Measurements from ENCODE around the gene DOK7.

The DOK7 gene

GRCh38 chr4:3479358-3480101 is 16.4 kb downstream of the DOK7 start:
- no peaks in the 10 kb centered on the region for H3K36me3 Mint-ChIP-seq
- no peak overlapping the region for H3K27ac Mint-ChIP-seq
- H3K27me3 Mint-ChIP-seq: peaks cover 5% of the 10 kb centered on the region
- H3K9me3 Mint-ChIP-seq (ENCODE audit: low read depth): no peaks in the 10 kb centered on the region
- no peaks in the 10 kb centered on the region for H3K4me1 Mint-ChIP-seq (ENCODE audit: low read depth)
- no peak overlapping the region for H3K4me3 Mint-ChIP-seq

DNA sequence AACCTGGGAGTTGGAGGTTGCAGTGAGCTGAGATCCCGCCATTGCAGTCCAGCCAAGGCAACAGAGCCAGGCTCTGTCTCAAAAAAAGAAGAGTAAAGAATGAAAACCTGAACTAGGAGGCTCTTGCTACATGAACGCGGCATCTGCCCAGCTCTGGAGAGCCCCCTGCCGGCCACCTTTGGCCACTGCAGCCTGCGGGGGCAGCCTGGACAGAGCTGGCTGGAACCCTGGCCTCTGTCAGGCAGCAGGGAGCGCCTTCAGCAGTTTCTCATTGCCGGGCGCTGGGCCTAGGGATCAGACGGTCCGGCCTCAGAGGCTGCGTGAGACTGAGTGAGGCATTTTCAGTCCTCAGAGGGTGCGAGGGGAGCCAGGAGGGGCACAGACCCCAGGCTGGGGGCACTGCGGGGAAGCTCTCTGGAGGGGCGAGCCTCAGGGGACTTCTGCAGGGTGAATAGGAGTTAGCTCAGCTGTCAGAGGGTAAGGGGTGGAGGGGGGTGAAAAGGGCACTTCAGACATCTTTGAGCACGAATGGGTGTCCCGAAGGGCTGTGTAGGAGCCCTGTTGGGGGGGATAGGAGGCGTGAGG is 17.5 kb downstream of the DOK7 start:
- Mint-ChIP-seq H3K27ac (no peak overlapping the region), H3K4me3 (no peak overlapping the region), H3K4me1 (ENCODE audit: low read depth) (peaks cover 2% of the 10 kb centered on the region), H3K36me3 (no peaks in the 10 kb centered on the region), H3K27me3 (peaks cover 5% of the 10 kb centered on the region), H3K9me3 (ENCODE audit: low read depth) (no peaks in the 10 kb centered on the region)

GRCh38 chr4:3481113-3481531 is 18.0 kb downstream of the DOK7 start:
- Mint-ChIP-seq H3K9me3 (ENCODE audit: low read depth) (no peaks in the 10 kb centered on the region), H3K27me3 (peaks cover 5% of the 10 kb centered on the region), H3K4me3 (no peak overlapping the region), H3K4me1 (ENCODE audit: low read depth) (peaks cover 2% of the 10 kb centered on the region), H3K27ac (no peak overlapping the region), H3K36me3 (no peaks in the 10 kb centered on the region)

GRCh38 chr4:3481783-3482393 is 18.8 kb downstream of the DOK7 start:
- Mint-ChIP-seq H3K4me1 (ENCODE audit: low read depth) (peaks cover 2% of the 10 kb centered on the region), H3K4me3 (no peak overlapping the region), H3K36me3 (no peaks in the 10 kb centered on the region), H3K9me3 (ENCODE audit: low read depth) (no peaks in the 10 kb centered on the region), H3K27me3 (peaks cover 5% of the 10 kb centered on the region), H3K27ac (no peak overlapping the region)

DNA sequence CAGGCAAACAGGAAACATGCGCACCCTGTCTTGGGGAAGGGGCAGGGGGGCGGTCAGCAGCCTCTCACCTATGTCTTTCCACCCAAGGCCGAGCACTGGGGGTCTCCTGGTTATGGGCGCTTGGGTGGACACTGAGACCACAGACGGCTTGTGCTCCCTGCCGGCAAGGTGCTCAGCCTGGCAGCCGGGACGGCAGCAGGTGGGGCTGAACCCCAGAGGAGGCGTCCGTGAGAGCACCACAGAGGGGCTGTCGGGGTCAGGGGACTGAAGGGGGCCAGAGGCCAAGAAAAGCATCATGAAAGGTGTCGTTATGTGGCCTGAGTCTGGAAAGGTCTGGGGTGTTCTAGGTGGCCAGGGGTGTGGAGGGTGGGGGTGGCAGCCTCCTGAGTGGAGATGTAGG is 19.6 kb downstream of the DOK7 start:
- H3K4me3 Mint-ChIP-seq: no peak overlapping the region
- H3K9me3 Mint-ChIP-seq (ENCODE audit: low read depth): no peaks in the 10 kb centered on the region
- H3K36me3 Mint-ChIP-seq: no peaks in the 10 kb centered on the region
- H3K4me1 Mint-ChIP-seq (ENCODE audit: low read depth): peaks cover 2% of the 10 kb centered on the region
- H3K27me3 Mint-ChIP-seq: peaks cover 5% of the 10 kb centered on the region
- no peak overlapping the region for H3K27ac Mint-ChIP-seq

DNA sequence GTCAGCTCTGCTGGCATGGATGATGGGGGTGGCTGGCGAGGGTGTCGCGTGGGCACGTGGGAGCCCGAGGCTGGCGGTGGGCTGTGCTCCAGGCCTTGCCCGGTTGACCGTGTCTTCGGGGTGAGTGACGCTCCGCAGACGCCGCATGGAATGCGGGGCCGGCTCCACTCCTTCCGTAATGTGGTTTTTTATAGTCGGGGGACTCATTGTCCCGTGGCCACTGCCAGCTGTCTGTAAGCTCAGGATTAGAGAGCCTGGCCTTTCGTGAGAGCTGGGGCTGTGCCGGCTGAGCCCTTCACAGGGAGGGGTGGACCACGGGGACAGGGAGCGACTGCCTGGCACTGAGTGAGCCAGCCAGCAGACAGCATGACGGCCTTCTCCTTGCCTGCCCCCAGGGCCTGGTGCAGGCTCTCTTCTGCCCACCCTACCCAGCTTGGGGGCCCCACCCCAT is 20.4 kb downstream of the DOK7 start:
- no peaks in the 10 kb centered on the region for H3K36me3 Mint-ChIP-seq
- H3K4me3 Mint-ChIP-seq: no peak overlapping the region
- H3K27ac Mint-ChIP-seq: no peak overlapping the region
- H3K9me3 Mint-ChIP-seq (ENCODE audit: low read depth): no peaks in the 10 kb centered on the region
- H3K27me3 Mint-ChIP-seq: peaks cover 5% of the 10 kb centered on the region
- H3K4me1 Mint-ChIP-seq (ENCODE audit: low read depth): peaks cover 2% of the 10 kb centered on the region

DNA sequence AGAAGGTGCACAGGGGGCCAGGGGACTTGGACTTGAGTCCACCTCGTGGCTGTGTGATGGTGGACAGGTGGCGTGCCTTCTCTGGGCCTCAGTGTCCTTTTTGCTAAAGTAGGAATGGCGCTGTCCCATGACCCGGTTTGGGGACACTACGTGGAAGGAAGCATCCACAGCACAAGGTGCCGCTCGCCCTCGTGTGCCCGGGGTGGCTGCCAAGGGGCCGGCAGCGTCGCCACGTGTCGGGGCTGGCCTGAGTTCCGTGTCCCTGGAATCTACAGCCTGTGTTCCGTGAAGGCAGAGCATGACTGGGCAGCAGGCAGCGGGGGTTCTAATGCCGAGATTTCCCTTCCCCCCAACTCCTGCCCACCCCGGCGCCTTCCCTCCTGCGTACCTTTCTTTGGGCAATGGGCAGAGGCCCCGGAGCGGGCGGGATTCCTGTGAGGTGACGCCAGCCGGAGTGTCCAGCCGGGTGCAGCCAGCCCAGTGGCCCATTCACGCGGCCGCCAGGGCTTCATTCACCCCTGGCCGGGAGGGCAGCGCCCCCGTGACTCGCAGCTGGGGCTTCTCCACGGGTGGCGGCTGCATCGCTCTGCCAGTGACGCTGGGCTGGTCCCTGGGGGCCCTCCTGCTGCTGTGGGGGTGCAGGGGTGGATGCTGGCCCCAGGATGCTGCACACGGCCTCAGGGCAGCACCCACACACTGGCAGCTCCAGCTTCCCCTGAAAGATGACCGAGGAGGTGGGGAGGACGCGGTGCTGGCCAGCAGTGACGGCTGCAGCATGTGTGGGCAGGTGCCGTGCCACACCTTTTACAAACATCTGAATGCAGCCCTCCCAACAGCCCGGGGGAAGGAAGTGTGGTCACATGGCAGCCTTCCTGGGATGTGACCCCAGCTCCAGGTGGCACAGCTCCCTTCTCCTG is 21.2 kb downstream of the DOK7 start:
- H3K27me3 Mint-ChIP-seq: peaks cover 5% of the 10 kb centered on the region
- H3K9me3 Mint-ChIP-seq (ENCODE audit: low read depth): no peaks in the 10 kb centered on the region
- H3K4me1 Mint-ChIP-seq (ENCODE audit: low read depth): peaks cover 2% of the 10 kb centered on the region
- H3K27ac Mint-ChIP-seq: no peak overlapping the region
- H3K36me3 Mint-ChIP-seq: no peaks in the 10 kb centered on the region
- H3K4me3 Mint-ChIP-seq: no peak overlapping the region

DNA sequence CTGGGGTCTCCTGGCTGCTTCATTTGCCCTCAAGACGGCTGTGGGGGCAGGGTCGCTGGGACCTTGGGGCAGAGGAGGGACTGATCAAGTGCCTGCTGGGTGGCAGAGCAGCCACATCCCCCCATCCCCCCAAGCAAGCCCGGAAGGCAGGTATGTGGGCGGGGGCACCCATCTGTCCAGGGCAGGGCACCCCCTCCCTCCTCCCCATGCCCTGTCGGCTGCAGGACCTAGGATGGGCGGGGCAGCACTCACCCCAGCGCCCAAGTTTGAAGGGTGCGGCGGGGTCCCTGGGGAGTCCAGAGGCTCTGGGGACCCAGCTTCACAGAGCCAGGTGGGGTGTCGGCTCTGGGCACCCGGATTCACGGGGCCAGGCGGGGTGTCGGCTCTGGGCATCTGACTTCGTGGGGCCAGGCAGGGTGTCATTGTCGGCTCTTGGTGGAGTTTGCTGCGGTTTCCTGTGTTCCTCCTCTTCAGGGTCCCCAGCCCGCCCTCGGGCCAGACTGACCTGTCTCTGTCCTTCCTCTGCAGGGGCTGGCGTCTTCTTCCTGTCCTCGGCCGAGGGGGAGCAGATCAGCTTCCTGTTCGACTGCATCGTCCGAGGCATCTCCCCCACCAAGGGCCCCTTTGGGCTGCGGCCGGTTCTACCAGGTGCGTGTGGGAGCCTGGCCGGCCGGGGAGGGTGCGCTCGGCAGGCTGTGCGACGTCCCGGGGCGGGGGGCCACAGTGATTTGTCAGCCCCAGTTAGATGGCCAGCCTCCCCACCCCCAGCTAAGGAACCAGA is 22.1 kb downstream of the DOK7 start:
- Mint-ChIP-seq H3K27me3 (peaks cover 5% of the 10 kb centered on the region), H3K4me1 (ENCODE audit: low read depth) (peaks cover 2% of the 10 kb centered on the region)

GRCh38 chr4:3485886-3486540 is 22.9 kb downstream of the DOK7 start:
- no peak overlapping the region for H3K4me3 Mint-ChIP-seq
- no peaks in the 10 kb centered on the region for H3K36me3 Mint-ChIP-seq
- no peaks in the 10 kb centered on the region for H3K9me3 Mint-ChIP-seq (ENCODE audit: low read depth)
- H3K27me3 Mint-ChIP-seq: peaks cover 7% of the 10 kb centered on the region
- no peak overlapping the region for H3K27ac Mint-ChIP-seq
- H3K4me1 Mint-ChIP-seq (ENCODE audit: low read depth): peaks cover 2% of the 10 kb centered on the region

More for the DNA sequence above, 22.1 kb downstream of the DOK7 start:
- no peaks in the 10 kb centered on the region for H3K36me3 Mint-ChIP-seq
- H3K27ac Mint-ChIP-seq: no peak overlapping the region
- H3K9me3 Mint-ChIP-seq (ENCODE audit: low read depth): no peaks in the 10 kb centered on the region
- H3K4me3 Mint-ChIP-seq: no peak overlapping the region

GRCh38 chr4:3486541-3487540 is 23.7 kb downstream of the DOK7 start:
- H3K36me3 Mint-ChIP-seq: no peaks in the 10 kb centered on the region
- H3K27me3 Mint-ChIP-seq: peaks cover 9% of the 10 kb centered on the region
- peaks cover 2% of the 10 kb centered on the region for H3K4me1 Mint-ChIP-seq (ENCODE audit: low read depth)
- no peak overlapping the region for H3K27ac Mint-ChIP-seq
- no peak overlapping the region for H3K4me3 Mint-ChIP-seq
- H3K9me3 Mint-ChIP-seq (ENCODE audit: low read depth): no peaks in the 10 kb centered on the region

GRCh38 chr4:3487861-3488260 is 24.8 kb downstream of the DOK7 start:
- Mint-ChIP-seq H3K36me3 (no peaks in the 10 kb centered on the region), H3K27me3 (peaks cover 10% of the 10 kb centered on the region), H3K4me3 (no peak overlapping the region), H3K9me3 (ENCODE audit: low read depth) (no peaks in the 10 kb centered on the region), H3K4me1 (ENCODE audit: low read depth) (peaks cover 2% of the 10 kb centered on the region), H3K27ac (no peak overlapping the region)

GRCh38 chr4:3488820-3489219 is 25.7 kb downstream of the DOK7 start:
- no peak overlapping the region for H3K4me3 Mint-ChIP-seq
- peaks cover 2% of the 10 kb centered on the region for H3K4me1 Mint-ChIP-seq (ENCODE audit: low read depth)
- peaks cover 10% of the 10 kb centered on the region for H3K27me3 Mint-ChIP-seq
- no peak overlapping the region for H3K27ac Mint-ChIP-seq
- no peaks in the 10 kb centered on the region for H3K9me3 Mint-ChIP-seq (ENCODE audit: low read depth)
- no peaks in the 10 kb centered on the region for H3K36me3 Mint-ChIP-seq

GRCh38 chr4:3489451-3489962 is 26.4 kb downstream of the DOK7 start:
- H3K9me3 Mint-ChIP-seq (ENCODE audit: low read depth): no peaks in the 10 kb centered on the region
- no peak overlapping the region for H3K4me3 Mint-ChIP-seq
- H3K27ac Mint-ChIP-seq: no peak overlapping the region
- peaks cover 2% of the 10 kb centered on the region for H3K4me1 Mint-ChIP-seq (ENCODE audit: low read depth)
- peaks cover 10% of the 10 kb centered on the region for H3K27me3 Mint-ChIP-seq
- no peaks in the 10 kb centered on the region for H3K36me3 Mint-ChIP-seq
